ENCODE results near the gene VTA1. TPM values are rescaled to one million over a fixed set of nuclear protein-coding genes. Genes with fewer than 3 reads are reported as not detected.

The VTA1 gene
- total RNA-seq, 2 experiments from 2014 or later: 43.5 to 47.4 TPM

GRCh38 chr6:142233945-142234682 is 87.1 kb downstream of the VTA1 start:
- peaks cover 10% of the 10 kb centered on the region for H3K27me3 Mint-ChIP-seq
- no peak overlapping the region for H3K4me3 Mint-ChIP-seq
- DNase-seq: no peak
- H3K4me1 Mint-ChIP-seq (ENCODE audit: low read depth): peaks cover 10% of the 10 kb centered on the region
- H3K9me3 Mint-ChIP-seq: peaks cover 6% of the 10 kb centered on the region
- H3K27ac Mint-ChIP-seq: no peak overlapping the region
- CTCF ChIA-PET: no interaction called here
- intact Hi-C loops (cut with micrococcal nuclease): no loop called here
- no peaks in the 10 kb centered on the region for H3K36me3 Mint-ChIP-seq
- POLR2A ChIA-PET: interaction anchor here (0.6 kb wide), 1 partner anchor 36 kb away, joined by 3 read pairs; no protein-coding TSS in a partner anchor

- H3K4me3 Mint-ChIP-seq: no peak overlapping the region
- DNase-seq: no peak
- H3K4me1 Mint-ChIP-seq (ENCODE audit: low read depth): peaks cover 10% of the 10 kb centered on the region
- intact Hi-C loops (cut with micrococcal nuclease): no loop called here
- H3K27ac Mint-ChIP-seq: no peak overlapping the region
- ChIA-PET CTCF (no interaction called here), POLR2A (no interaction called here)
- peaks cover 13% of the 10 kb centered on the region for H3K27me3 Mint-ChIP-seq
- no peaks in the 10 kb centered on the region for H3K9me3 Mint-ChIP-seq
- no peaks in the 10 kb centered on the region for H3K36me3 Mint-ChIP-seq
These were observed 88.2 kb downstream of the VTA1 start for GRCh38 chr6:142235272-142235671.

DNA sequence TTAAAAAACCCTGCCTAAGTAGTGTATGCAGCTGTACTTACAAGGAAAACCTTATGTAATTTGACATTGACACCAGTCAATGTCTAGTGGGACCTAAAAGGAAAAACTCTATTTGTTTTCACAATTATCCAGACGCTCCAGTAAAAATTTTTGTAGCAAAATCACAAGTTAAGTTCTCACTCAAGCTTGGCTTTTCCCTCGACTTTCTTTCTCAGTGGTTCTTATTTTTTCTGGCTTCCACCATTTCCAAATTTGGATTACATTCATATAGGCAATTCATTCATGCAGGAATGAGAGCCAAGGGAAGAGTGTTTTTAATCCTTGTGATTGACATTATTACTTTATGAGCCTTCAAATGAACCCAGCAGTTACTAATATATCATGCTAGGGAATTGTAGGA is 88.7 kb downstream of the VTA1 start:
- Mint-ChIP-seq H3K36me3 (no peaks in the 10 kb centered on the region), H3K4me1 (ENCODE audit: low read depth) (peaks cover 10% of the 10 kb centered on the region), H3K27me3 (peaks cover 11% of the 10 kb centered on the region), H3K9me3 (no peaks in the 10 kb centered on the region), H3K27ac (no peak overlapping the region), H3K4me3 (no peak overlapping the region)
- intact Hi-C loops (cut with micrococcal nuclease): no loop called here
- ChIA-PET CTCF (no interaction called here), POLR2A (no interaction called here)
- DNase-seq: no peak

DNA sequence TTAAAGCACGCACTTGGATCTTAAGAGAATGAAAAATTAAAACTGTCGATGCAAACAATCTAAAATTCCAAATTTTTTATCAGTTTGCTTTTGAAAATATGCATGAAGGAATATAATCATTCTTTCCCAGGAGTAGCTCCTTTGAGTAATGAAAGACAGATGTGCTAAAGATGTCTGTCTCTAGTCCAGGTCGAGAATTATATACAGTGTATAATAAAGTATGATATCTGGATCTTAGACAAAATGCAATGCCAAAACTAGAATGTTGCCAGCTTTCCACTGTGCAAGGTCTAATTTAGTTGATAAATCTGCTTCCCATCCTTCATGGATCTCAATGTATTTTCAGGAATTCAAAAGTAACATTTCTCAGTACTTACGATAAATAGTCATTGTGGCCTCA is 89.6 kb downstream of the VTA1 start:
- CTCF ChIA-PET: no interaction called here
- Mint-ChIP-seq H3K9me3 (no peaks in the 10 kb centered on the region), H3K4me3 (no peak overlapping the region), H3K36me3 (no peaks in the 10 kb centered on the region), H3K4me1 (ENCODE audit: low read depth) (peaks cover 10% of the 10 kb centered on the region), H3K27ac (no peak overlapping the region), H3K27me3 (peaks cover 11% of the 10 kb centered on the region)
- POLR2A ChIA-PET: no interaction called here
- intact Hi-C loops (cut with micrococcal nuclease): no loop called here
- DNase-seq: no peak

DNA sequence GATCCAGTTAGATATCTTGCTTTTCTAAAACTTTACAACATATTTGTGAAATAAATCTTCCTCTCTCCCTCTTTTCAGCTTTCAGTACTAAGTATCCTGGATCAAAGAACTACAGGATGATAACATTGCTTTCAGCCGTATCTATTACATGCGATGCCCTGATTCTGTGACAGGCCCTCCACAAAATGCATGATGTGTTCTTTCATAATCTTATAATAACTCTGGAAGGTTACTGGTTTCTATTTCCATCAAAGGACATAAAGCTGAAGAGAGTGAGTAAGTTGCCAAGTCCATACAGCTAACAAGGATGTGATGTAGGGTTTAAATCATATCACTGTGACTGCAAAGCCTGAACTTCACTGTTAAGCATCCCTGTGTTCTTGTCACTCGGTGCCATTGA is 91.8 kb downstream of the VTA1 start:
- Mint-ChIP-seq H3K36me3 (no peaks in the 10 kb centered on the region), H3K4me3 (no peak overlapping the region), H3K4me1 (ENCODE audit: low read depth) (no peaks in the 10 kb centered on the region), H3K9me3 (no peaks in the 10 kb centered on the region), H3K27ac (no peak overlapping the region), H3K27me3 (peaks cover 5% of the 10 kb centered on the region)
- no peak for DNase-seq
- CTCF ChIA-PET: no interaction called here
- POLR2A ChIA-PET: no interaction called here
- intact Hi-C loops (cut with micrococcal nuclease): no loop called here

- no peak overlapping the region for H3K27ac Mint-ChIP-seq
- H3K4me3 Mint-ChIP-seq: no peak overlapping the region
- ChIA-PET POLR2A (no interaction called here), CTCF (no interaction called here)
- H3K4me1 Mint-ChIP-seq (ENCODE audit: low read depth): no peaks in the 10 kb centered on the region
- intact Hi-C loops (cut with micrococcal nuclease): no loop called here
- no peaks in the 10 kb centered on the region for H3K36me3 Mint-ChIP-seq
- no peak for DNase-seq
- no peaks in the 10 kb centered on the region for H3K9me3 Mint-ChIP-seq
- H3K27me3 Mint-ChIP-seq: peaks cover 4% of the 10 kb centered on the region
These were observed 93.1 kb downstream of the VTA1 start for GRCh38 chr6:142240179-142240578.

GRCh38 chr6:142241061-142241460 is 94.0 kb downstream of the VTA1 start:
- Mint-ChIP-seq H3K27me3 (peaks cover 4% of the 10 kb centered on the region), H3K4me3 (no peak overlapping the region), H3K36me3 (no peaks in the 10 kb centered on the region), H3K4me1 (ENCODE audit: low read depth) (no peaks in the 10 kb centered on the region), H3K9me3 (no peaks in the 10 kb centered on the region), H3K27ac (no peak overlapping the region)
- intact Hi-C loops (cut with micrococcal nuclease): no loop called here
- DNase-seq: no peak
- CTCF ChIA-PET: no interaction called here
- POLR2A ChIA-PET: no interaction called here

DNA sequence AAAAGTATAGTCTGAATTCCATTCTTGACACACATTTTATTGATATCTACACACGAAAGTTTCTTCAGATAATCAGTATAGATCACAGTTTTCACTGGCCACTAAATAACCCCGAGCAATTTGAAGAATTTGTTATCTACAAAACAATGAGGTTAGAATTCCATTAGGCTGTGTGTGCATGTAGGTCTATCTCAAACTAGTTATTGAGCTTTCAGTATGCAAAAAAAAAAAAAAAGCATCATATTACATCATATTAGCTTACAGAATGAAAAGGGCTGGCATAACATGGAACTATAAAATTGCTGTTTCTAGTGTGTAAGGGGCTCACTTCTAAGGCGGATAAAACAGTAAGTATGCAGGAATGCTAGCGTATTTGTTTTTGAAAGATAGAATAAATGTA is 95.2 kb downstream of the VTA1 start:
- Mint-ChIP-seq H3K9me3 (no peaks in the 10 kb centered on the region), H3K27ac (no peak overlapping the region), H3K4me1 (ENCODE audit: low read depth) (no peaks in the 10 kb centered on the region), H3K36me3 (no peaks in the 10 kb centered on the region), H3K27me3 (peaks cover 4% of the 10 kb centered on the region), H3K4me3 (no peak overlapping the region)
- CTCF ChIA-PET: no interaction called here
- POLR2A ChIA-PET: no interaction called here
- no peak for DNase-seq
- intact Hi-C loops (cut with micrococcal nuclease): no loop called here

- Mint-ChIP-seq H3K4me1 (ENCODE audit: low read depth) (no peaks in the 10 kb centered on the region), H3K27me3 (no peaks in the 10 kb centered on the region), H3K36me3 (no peaks in the 10 kb centered on the region), H3K4me3 (no peak overlapping the region), H3K27ac (no peak overlapping the region), H3K9me3 (no peaks in the 10 kb centered on the region)
- ChIA-PET CTCF (no interaction called here), POLR2A (no interaction called here)
- intact Hi-C loops (cut with micrococcal nuclease): no loop called here
- DNase-seq: no peak
These were observed 99.9 kb downstream of the VTA1 start for GRCh38 chr6:142246960-142247359.

GRCh38 chr6:142249266-142249665 is 102.2 kb downstream of the VTA1 start:
- ChIA-PET CTCF (no interaction called here), POLR2A (no interaction called here)
- intact Hi-C loops (cut with micrococcal nuclease): no loop called here
- no peak for DNase-seq
- Mint-ChIP-seq H3K27ac (no peak overlapping the region), H3K4me1 (ENCODE audit: low read depth) (no peaks in the 10 kb centered on the region), H3K9me3 (no peaks in the 10 kb centered on the region), H3K27me3 (no peaks in the 10 kb centered on the region), H3K4me3 (no peak overlapping the region), H3K36me3 (no peaks in the 10 kb centered on the region)

DNA sequence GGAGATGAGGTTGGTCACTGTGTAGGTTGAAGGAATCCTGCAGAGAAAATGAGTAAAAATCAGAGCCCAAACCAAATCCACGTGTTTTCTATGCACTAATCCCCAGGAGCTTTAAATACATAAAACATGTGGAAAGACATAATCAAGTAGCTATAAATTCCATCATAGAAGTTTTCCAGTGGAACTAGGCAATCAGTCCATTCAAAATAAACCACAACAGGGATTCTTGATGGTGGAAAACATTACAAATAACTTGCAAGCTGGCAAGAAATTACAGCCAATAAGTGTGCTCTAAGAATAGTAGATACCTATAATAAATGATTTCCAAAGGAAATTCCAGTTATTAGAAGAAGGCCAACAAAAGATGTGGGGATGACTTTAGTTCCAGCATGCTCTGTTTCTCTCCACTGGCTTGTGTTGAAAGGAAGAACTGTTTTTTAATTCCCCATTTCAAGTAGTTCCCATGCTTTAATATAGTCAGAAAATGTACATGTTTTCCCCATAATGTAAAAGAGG is 104.9 kb downstream of the VTA1 start:
- no peaks in the 10 kb centered on the region for H3K4me1 Mint-ChIP-seq (ENCODE audit: low read depth)
- intact Hi-C loops (cut with micrococcal nuclease): no loop called here
- no peaks in the 10 kb centered on the region for H3K9me3 Mint-ChIP-seq
- no peaks in the 10 kb centered on the region for H3K27me3 Mint-ChIP-seq
- ChIA-PET POLR2A (no interaction called here), CTCF (no interaction called here)
- H3K4me3 Mint-ChIP-seq: no peak overlapping the region
- H3K36me3 Mint-ChIP-seq: no peaks in the 10 kb centered on the region
- no peak for DNase-seq
- no peak overlapping the region for H3K27ac Mint-ChIP-seq

GRCh38 chr6:142254513-142254912 is 107.5 kb downstream of the VTA1 start:
- CTCF ChIA-PET: no interaction called here

DNA sequence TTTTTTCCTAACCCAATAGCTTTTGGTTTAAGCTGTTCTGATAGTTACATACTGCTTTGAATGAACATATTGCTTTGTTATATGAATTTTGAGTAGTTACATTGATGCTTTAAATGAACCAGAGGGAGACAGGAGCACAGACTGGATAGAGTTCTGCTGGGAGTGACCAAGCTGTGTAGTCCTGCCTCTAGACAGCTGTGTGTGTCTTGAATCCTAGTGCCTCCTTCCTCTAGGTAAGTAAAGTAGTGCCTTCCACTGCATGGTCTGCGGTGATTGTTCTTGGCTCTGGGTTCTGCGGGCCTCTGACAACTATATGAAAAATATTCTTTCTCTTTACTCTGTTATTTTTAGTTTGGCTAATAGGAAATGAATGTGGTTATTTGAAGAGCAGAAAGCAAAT is 108.7 kb downstream of the VTA1 start:
- CTCF ChIA-PET: interaction anchor here (0.6 kb wide), 1 partner anchor 143 kb away, joined by 4 read pairs; no protein-coding TSS in a partner anchor
- H3K36me3 Mint-ChIP-seq: no peaks in the 10 kb centered on the region
- DNase-seq: no peak
- intact Hi-C loops (cut with micrococcal nuclease): no loop called here
- no peaks in the 10 kb centered on the region for H3K9me3 Mint-ChIP-seq
- H3K4me3 Mint-ChIP-seq: no peak overlapping the region
- H3K4me1 Mint-ChIP-seq (ENCODE audit: low read depth): no peaks in the 10 kb centered on the region
- POLR2A ChIA-PET: no interaction called here
- H3K27ac Mint-ChIP-seq: no peak overlapping the region
- peaks cover 4% of the 10 kb centered on the region for H3K27me3 Mint-ChIP-seq

More at GRCh38 chr6:142254513-142254912, 107.5 kb downstream of the VTA1 start:
- H3K27ac Mint-ChIP-seq: no peak overlapping the region
- no peak for DNase-seq
- intact Hi-C loops (cut with micrococcal nuclease): no loop called here
- no peaks in the 10 kb centered on the region for H3K36me3 Mint-ChIP-seq
- H3K27me3 Mint-ChIP-seq: peaks cover 1% of the 10 kb centered on the region
- no peaks in the 10 kb centered on the region for H3K4me1 Mint-ChIP-seq (ENCODE audit: low read depth)
- no peak overlapping the region for H3K4me3 Mint-ChIP-seq
- H3K9me3 Mint-ChIP-seq: no peaks in the 10 kb centered on the region
- POLR2A ChIA-PET: no interaction called here

Data from activated CD4-positive, alpha-beta memory T cell treated with anti-CD3 and anti-CD28 coated beads for 36 hours (primary cell).